ENCODE data around the gene ZNF689. TPM values are rescaled to one million over a fixed set of nuclear protein-coding genes. Genes with fewer than 3 reads are reported as not detected.

The ZNF689 gene
- total and polyA plus RNA-seq, 2 of the 13 experiments (the other 11 are each of a cell fraction or from before 2014, with no cell fraction given): 9.7 to 19.5 TPM

DNA sequence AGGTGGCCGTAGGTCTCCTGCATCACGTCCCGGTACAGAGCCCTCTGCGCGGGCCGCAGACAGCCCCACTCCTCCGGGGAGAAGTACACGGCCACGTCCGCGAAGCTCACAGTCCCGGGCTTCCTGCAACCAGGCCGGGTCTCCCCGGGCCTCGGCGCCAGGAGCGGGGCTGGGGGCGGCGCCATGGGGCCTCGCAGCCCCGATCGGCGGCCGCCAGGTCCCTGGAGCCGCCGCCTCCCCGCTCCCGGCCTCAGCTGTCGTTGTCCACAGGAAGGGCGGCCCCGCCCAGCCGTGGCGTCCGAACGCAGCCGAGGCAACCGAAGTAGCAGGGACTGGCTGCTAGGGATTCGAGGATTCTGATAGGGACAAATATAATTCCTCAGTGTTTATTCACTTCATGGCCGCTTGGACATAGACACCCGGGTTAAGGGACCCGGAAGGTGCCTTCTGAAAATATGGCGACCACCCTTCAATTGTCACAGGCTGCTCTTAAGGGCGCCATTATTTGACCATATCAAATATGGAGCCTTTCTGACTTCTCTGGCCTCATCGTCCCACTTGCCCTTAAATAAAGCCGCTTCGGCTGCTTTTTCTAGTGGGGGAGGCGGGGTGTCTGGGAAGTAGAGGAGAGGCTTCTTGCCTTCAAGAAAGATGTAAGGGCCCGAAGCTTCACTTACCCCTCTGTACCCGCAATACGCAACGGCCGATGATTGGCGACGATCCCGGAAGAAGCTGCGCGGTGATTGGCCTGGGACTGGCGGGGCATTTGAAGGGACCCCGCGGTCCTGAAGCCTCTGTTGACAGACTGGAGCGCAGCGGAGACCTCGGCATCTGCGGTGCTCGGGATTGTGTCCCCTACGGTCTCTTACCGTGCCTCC, 38.5 kb downstream of the ZNF689 start, which contains the start of gene ZNF688 (continued):
- TF ChIP-seq ZNF256 (CRISPR knock-in tag; conservative IDR thresholded peaks at IDR 0.05) (no peak), MTA1 (CRISPR knock-in tag; IDR thresholded peaks at IDR 0.05; ENCODE audit: borderline replicate concordance) (peak; percentile 89; the same call in 1 of the 2 replicates), ZNF644 (CRISPR knock-in tag; IDR thresholded peaks at IDR 0.05; ENCODE audit: low read depth) (no peak; the same call in 1 of the 2 replicates), ZBTB44 (CRISPR knock-in tag; IDR thresholded peaks at IDR 0.05) (no peak), ZMYM2 (CRISPR knock-in tag; IDR thresholded peaks at IDR 0.05) (no peak), FOSL1 (CRISPR knock-in tag; IDR thresholded peaks at IDR 0.05; ENCODE audit: borderline replicate concordance) (no peak), KDM1A (CRISPR knock-in tag; IDR thresholded peaks at IDR 0.05) (no peak), GTF3A (CRISPR knock-in tag; conservative IDR thresholded peaks at IDR 0.05) (no peak; the same call in 1 of the 2 replicates), ZNF33B (CRISPR knock-in tag; IDR thresholded peaks at IDR 0.05) (no peak), TRIM22 (IDR thresholded peaks at IDR 0.05) (no peak), ZNF34 (CRISPR knock-in tag; IDR thresholded peaks at IDR 0.05; ENCODE audit: borderline replicate concordance) (no peak; the same call in 1 of the 2 replicates), SRY (CRISPR knock-in tag; IDR thresholded peaks at IDR 0.05) (0 out of 2 replicates have a peak, but pooled peaks have one; percentile 64), RNF219 (CRISPR knock-in tag; IDR thresholded peaks at IDR 0.05) (no peak)
- TF ChIP-seq, protein P1, sequence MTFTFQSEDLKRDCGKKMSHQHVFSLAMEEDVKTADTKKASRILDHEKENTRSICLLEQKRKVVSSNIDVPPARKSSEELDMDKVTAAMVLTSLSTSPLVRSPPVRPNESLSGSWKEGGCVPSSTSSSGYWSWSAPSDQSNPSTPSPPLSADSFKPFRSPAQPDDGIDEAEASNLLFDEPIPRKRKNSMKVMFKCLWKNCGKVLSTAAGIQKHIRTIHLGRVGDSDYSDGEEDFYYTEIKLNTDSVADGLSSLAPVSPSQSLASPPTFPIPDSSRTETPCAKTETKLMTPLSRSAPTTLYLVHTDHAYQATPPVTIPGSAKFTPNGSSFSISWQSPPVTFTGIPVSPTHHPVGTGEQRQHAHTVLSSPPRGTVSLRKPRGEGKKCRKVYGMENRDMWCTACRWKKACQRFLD (CRISPR knock-in tag; IDR thresholded peaks at IDR 0.05; ENCODE audit: borderline replicate concordance): no peak
- TF ChIP-seq, protein P2, sequence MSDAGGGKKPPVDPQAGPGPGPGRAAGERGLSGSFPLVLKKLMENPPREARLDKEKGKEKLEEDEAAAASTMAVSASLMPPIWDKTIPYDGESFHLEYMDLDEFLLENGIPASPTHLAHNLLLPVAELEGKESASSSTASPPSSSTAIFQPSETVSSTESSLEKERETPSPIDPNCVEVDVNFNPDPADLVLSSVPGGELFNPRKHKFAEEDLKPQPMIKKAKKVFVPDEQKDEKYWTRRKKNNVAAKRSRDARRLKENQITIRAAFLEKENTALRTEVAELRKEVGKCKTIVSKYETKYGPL (CRISPR knock-in tag; IDR thresholded peaks at IDR 0.05): no peak
- TF ChIP-seq, protein P3, sequence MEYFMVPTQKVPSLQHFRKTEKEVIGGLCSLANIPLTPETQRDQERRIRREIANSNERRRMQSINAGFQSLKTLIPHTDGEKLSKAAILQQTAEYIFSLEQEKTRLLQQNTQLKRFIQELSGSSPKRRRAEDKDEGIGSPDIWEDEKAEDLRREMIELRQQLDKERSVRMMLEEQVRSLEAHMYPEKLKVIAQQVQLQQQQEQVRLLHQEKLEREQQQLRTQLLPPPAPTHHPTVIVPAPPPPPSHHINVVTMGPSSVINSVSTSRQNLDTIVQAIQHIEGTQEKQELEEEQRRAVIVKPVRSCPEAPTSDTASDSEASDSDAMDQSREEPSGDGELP (IDR thresholded peaks at IDR 0.05; ENCODE audit: borderline replicate concordance, low read depth): peak; percentile 27; the same call in 1 of the 2 replicates

All from HepG2 (cell line).